ENCODE data around the gene LRRC3B. TPM values are rescaled to one million over a fixed set of nuclear protein-coding genes. Genes with fewer than 3 reads are reported as not detected.
A peak's percentile ranks its signal among the peaks of the same experiment; 100 is the strongest.

LRRC3B gene
- total RNA-seq, 4 donors from 2014 or later, result 0.31 to 3.1 (median 1.7) TPM

DNA sequence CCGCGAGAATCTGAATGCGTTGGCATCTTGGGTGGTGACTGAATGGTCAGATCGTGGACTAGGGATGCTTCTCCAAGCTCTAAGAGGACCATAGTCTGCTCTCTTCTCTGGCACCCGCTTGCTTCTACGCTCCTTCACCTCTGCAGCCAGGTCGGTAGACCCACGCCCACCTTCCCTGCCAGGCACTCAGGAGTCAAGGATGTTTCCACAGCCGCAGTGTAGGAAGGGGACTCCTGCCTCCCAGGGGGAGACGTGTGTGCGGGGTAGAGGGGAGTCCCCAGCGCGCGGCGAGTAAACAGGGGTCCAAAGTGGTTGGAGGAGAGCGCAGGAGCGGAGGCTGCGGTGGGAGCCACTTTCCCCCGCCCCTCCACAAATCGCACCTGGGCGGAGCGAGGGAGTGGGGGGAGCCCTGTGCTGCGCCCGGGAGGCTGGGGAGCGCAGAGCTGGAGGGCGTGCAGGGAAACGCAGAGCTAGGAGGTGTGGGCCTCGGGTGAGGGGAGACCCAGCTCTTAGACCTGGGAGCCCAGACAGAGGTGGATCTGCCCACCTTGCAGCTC is 1.7 kb downstream of the LRRC3B start:
- TF ChIP-seq POLR2A (IDR thresholded peaks at IDR 0.05) (no peak), POLR2AphosphoS5 (IDR thresholded peaks at IDR 0.05) (no peak), EP300 (IDR thresholded peaks at IDR 0.05) (no peak)
- TF ChIP-seq, protein P1, sequence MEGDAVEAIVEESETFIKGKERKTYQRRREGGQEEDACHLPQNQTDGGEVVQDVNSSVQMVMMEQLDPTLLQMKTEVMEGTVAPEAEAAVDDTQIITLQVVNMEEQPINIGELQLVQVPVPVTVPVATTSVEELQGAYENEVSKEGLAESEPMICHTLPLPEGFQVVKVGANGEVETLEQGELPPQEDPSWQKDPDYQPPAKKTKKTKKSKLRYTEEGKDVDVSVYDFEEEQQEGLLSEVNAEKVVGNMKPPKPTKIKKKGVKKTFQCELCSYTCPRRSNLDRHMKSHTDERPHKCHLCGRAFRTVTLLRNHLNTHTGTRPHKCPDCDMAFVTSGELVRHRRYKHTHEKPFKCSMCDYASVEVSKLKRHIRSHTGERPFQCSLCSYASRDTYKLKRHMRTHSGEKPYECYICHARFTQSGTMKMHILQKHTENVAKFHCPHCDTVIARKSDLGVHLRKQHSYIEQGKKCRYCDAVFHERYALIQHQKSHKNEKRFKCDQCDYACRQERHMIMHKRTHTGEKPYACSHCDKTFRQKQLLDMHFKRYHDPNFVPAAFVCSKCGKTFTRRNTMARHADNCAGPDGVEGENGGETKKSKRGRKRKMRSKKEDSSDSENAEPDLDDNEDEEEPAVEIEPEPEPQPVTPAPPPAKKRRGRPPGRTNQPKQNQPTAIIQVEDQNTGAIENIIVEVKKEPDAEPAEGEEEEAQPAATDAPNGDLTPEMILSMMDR (IDR thresholded peaks at IDR 0.05), result no peak
- Histone ChIP-seq H3K36me3 (no peaks in the 10 kb centered on the region), H3K27ac (peak overlapping the region in 1 of 4 donors; percentile 72), H3K27me3 (peaks cover 33% of the 10 kb centered on the region), H3K4me1 (peaks cover 0 to 32% (median 7%) of the 10 kb centered on the region in 3 donors), H3K9me3 (no peaks in the 10 kb centered on the region), H3K4me3 (peak overlapping the region in 1 of 2 donors; percentile 63)
- ATAC-seq, result peak; percentile 14
- WGBS, 2 donors (ENCODE audit: low coverage in 1 of 2), result 22 to 40% methylated on average over 4 to 13 of the region's 28 CpGs

DNA sequence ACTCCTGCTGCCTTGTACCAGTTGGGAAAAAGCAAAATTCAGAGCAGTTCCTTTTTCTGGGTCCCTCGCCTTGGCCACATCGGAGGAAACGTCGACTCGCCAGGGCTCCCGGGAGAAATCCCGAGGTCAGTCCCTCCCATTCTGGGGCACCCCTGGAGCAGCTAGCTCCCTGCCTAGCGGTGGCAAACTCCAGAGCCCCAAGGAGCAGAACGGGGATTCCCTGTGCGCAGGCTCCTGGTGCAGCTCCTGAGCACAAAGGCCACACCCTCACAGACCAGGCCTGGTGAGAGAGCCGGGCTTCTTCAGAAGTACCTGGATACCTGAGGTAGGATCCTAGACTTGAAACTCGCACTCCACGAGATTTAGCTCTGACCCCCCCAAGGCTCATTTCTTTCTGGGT is 2.6 kb downstream of the LRRC3B start:
- 100% methylated on average over 2 of the region's 13 CpGs; no CpG with 5 or more reads in 1 of the 2 donors for WGBS, 2 donors (ENCODE audit: low coverage in 1 of 2)
- Histone ChIP-seq H3K9me3 (no peaks in the 10 kb centered on the region), H3K36me3 (no peaks in the 10 kb centered on the region), H3K4me3 (no peak overlapping the region), H3K27me3 (peaks cover 29% of the 10 kb centered on the region), H3K4me1 (peaks cover 0 to 32% (median 7%) of the 10 kb centered on the region in 3 donors), H3K27ac (no peak overlapping the region)
- no peak for TF ChIP-seq EP300 (IDR thresholded peaks at IDR 0.05)
- TF ChIP-seq POLR2A (IDR thresholded peaks at IDR 0.05), result no peak
- TF ChIP-seq, protein P1 (IDR thresholded peaks at IDR 0.05), result no peak
- TF ChIP-seq POLR2AphosphoS5 (IDR thresholded peaks at IDR 0.05), result no peak
- no peak for ATAC-seq

DNA sequence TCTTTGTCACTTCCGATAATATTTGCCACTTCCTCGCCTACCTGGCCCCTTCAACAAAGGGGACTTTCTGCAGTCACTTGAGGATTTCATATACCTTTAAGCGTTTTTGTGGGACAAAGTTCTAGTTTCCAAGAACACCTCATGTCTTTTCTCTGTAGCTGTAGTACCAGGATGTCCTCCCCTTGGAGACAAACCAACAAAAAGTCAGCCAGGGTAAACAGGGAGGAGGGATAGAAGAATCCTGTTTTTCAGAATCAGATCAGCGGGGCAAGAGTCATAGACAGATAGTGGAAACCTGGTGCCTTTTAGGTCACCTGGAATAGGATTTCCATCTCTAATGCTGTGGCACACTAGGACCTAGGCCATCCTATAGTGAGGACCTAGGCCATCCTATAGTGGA is 4.5 kb downstream of the LRRC3B start:
- Histone ChIP-seq H3K27me3 (peaks cover 24% of the 10 kb centered on the region), H3K36me3 (no peaks in the 10 kb centered on the region), H3K9me3 (no peaks in the 10 kb centered on the region), H3K4me1 (peaks cover 0 to 22% (median 6%) of the 10 kb centered on the region in 3 donors), H3K27ac (no peak overlapping the region), H3K4me3 (no peak overlapping the region)
- WGBS, 2 donors (ENCODE audit: low coverage in 1 of 2), result 93 to 94% methylated on average over 4 of the region's 4 CpGs
- no peak for TF ChIP-seq POLR2AphosphoS5 (IDR thresholded peaks at IDR 0.05)
- TF ChIP-seq, protein P1 (IDR thresholded peaks at IDR 0.05), result no peak
- no peak for TF ChIP-seq EP300 (IDR thresholded peaks at IDR 0.05)
- TF ChIP-seq POLR2A (IDR thresholded peaks at IDR 0.05), result no peak
- no peak for ATAC-seq

DNA sequence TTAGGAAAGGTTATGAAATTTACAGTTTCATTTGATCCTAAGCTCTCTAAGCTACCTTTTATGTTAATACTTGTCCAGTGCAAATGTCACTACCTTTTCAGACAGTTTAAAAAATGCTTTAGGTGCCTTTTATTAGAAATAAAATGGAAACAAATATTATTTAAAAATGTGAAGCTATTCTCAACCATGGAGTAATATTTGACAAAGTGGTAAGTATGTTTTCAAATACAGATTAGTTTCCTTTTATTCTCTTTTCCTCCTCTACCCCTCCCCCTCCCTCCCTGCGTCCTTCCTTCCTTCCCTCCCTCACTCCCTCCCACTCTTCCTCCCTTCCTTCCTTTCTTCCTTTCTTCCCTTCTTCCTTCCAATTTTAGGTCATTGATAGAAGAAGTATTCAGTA is 6.3 kb downstream of the LRRC3B start:
- ATAC-seq, result no peak
- no peaks in the 10 kb centered on the region for H3K9me3 ChIP-seq
- H3K4me1 ChIP-seq, result peaks cover 0 to 5% (median 0%) of the 10 kb centered on the region in 3 donors
- no peak overlapping the region for H3K27ac ChIP-seq
- TF ChIP-seq POLR2A (IDR thresholded peaks at IDR 0.05), result no peak
- WGBS, 2 donors (ENCODE audit: low coverage in 1 of 2), result 100% methylated on average over 1 of the region's 1 CpG; no CpG with 5 or more reads in 1 of the 2 donors
- no peak overlapping the region for H3K4me3 ChIP-seq
- H3K27me3 ChIP-seq, result peaks cover 7% of the 10 kb centered on the region
- H3K36me3 ChIP-seq, result no peaks in the 10 kb centered on the region

DNA sequence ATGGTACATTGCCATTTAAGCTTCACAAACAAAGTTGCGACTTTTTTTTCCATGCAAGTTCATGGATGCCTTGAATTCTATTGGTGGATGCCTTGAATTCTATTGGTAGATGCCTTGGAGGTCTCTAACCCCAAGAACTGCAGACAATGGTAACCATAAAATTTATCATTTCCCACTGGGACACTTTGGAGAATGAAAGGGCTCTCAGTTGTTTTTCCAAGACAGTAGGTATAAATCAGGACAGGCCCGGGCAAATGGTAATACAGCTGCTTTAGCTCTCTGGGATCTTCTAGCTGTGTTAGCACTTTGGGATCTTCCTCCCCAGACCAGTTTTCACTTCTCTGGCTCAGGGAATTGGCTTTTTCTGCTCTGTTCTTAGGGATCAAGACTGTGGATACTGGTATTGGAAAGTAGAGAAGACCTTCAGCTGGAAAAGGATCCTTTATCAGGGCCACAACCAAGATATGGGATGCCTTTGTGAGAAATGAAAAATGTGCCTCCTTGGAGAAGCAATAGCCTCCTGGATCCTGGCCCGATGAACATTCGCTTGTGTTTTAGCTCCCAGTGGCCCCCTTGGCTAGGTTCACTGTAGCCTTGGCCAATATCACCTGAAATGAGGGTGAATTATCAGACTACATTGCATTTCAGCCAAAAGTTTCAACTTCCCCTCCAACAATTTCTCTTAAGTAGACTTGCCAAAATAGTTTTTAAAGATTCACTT is 8.3 kb downstream of the LRRC3B start:
- no peak for ATAC-seq
- TF ChIP-seq POLR2A (IDR thresholded peaks at IDR 0.05), result no peak
- no peak for TF ChIP-seq POLR2AphosphoS5 (IDR thresholded peaks at IDR 0.05)
- TF ChIP-seq, protein P1 (IDR thresholded peaks at IDR 0.05), result no peak
- no peak for TF ChIP-seq EP300 (IDR thresholded peaks at IDR 0.05)
- Histone ChIP-seq H3K4me1 (peaks cover 0 to 5% (median 0%) of the 10 kb centered on the region in 3 donors), H3K4me3 (no peak overlapping the region), H3K27ac (no peak overlapping the region), H3K9me3 (no peaks in the 10 kb centered on the region), H3K27me3 (no peaks in the 10 kb centered on the region), H3K36me3 (no peaks in the 10 kb centered on the region)
- 60 to 100% methylated on average over 3 to 4 of the region's 4 CpGs for WGBS, 2 donors (ENCODE audit: low coverage in 1 of 2)
